Left cardiac atrium (tissue), 4 donors: ENCODE data around the gene SET. TPM values are rescaled to one million over a fixed set of nuclear protein-coding genes. Genes with fewer than 3 reads are reported as not detected.

ENCODE experiments used
- ATAC-seq, 2 donors: fragments of 200-7000 bp; cut with Tn5 transposase; one replicate each; pipeline ENCODE4 v1.9.1; 2020; ENCODE audit warnings: mild to moderate bottlenecking in 2 of 2, moderate library complexity in 2 of 2
- DNase-seq: peaks from one replicate; pipeline ENCODE4 v3.0.0-alpha.2; 2020
- intact Hi-C, 2 donors: fragments of 100-400 bp; cut with DNase I; formaldehyde crosslinking; loops; one replicate each; pipeline versions ENCODE4 v1.14.1 to v1.15.1; 2022 to 2023
- total RNA-seq, 2 donors: library from RNA; stranded (reverse); fragmentation: NEBNext Ultra II Directional; extraction: Animal tissue kit (Norgen Biotek cat#: 25700); gene quantifications; one replicate each; pipeline ENCODE4 v1.2.1, GENCODE V29; 2021
- donor health status: DM: no; HTN: yes; CAD: no.
- donor health status: DM: no; HTN: yes; CAD: no; lungs with severe emphysema.
- donor health status: DM: yes; HTN: yes; CAD: no.
- donor health status: Dilated cardiomyopathy.

The SET gene
- total RNA-seq, 2 donors from 2014 or later = 158 to 191 TPM

- intact Hi-C loops = no loop called here
- ATAC-seq = no peak
- DNase-seq = peak; percentile 18
Measured at GRCh38 chr9:128705051-128705965, 16.3 kb downstream of the SET start.

GRCh38 chr9:128706045-128706444, 17.0 kb downstream of the SET start:
- intact Hi-C loops = no loop called here
- no peak for ATAC-seq
- DNase-seq = peak; percentile 8

GRCh38 chr9:128706671-128707381, 17.8 kb downstream of the SET start:
- ATAC-seq (no peak), DNase-seq (peak; percentile 23)
- intact Hi-C loops = no loop called here

- no peak for ATAC-seq
- intact Hi-C loops = no loop called here
- DNase-seq = peak; percentile 1
Measured at GRCh38 chr9:128707446-128707845, 18.4 kb downstream of the SET start.

DNA sequence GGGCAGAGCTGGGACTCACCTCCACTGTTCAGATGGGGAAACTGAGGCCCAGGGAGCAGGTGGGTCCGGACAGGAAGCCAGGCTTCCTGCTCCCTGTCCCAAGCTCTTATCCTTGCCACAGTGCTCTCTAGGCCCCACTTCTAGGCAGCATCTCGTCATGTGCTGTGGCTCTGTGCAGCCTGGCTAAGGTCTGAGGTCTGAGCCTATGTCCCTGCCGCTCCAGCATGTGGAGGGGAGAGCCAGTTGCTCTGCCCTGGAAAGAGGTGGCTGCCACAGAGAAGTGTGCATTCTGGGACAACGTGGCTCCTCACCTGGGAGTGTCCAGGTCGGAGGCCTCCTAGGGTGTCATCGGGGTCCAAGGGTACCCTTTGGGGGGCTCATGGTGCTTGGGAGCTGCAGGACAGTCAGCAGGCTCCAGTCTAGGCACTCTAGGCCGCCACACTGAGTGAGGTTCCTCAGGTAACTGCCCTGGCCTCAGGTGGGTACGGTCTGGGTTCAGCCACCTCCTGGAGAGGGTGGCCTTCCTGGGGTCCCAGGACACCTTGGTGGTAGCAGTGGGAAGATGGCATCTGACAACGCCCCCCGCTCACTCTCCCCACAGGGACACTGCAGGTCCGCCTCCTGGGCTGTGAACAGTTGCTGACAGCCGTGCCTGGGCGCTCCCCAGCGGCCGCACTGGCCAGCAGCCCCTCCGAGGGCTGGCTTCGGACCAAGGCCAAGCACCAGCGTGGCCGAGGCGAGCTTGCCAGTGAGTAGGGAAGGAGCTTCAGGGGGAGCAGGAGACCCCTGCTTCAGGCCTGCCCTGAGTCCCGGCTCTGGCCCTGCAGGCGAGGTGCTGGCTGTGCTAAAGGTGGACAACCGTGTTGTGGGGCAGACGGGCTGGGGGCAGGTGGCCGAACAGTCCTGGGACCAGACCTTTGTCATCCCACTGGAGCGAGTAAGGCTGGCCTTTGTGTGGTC, 23.7 kb downstream of the SET start:
- DNase-seq (peak; percentile 3), ATAC-seq (peak in 1 of 2 donors; percentile 12)
- intact Hi-C loops = no loop called here

DNA sequence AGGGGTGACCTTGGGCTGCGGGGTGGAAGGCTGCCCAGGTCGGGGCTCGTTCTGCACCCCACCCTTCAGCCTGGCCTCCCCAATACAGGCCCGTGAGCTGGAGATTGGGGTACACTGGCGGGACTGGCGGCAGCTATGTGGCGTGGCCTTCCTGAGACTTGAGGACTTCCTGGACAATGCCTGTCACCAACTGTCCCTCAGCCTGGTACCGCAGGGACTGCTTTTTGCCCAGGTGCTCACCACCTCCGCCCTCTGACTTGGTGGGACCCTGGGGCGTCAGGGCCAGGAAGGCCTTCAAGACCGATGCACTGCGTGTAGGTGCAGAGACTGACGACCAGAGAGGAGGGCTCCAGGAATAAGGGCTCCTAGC, 24.4 kb downstream of the SET start:
- intact Hi-C loops = no loop called here
- DNase-seq = peak; percentile 10
- no peak for ATAC-seq

GRCh38 chr9:128713941-128714573, 25.0 kb downstream of the SET start:
- intact Hi-C loops = no loop called here
- DNase-seq (peak; percentile 12), ATAC-seq (no peak)

DNA sequence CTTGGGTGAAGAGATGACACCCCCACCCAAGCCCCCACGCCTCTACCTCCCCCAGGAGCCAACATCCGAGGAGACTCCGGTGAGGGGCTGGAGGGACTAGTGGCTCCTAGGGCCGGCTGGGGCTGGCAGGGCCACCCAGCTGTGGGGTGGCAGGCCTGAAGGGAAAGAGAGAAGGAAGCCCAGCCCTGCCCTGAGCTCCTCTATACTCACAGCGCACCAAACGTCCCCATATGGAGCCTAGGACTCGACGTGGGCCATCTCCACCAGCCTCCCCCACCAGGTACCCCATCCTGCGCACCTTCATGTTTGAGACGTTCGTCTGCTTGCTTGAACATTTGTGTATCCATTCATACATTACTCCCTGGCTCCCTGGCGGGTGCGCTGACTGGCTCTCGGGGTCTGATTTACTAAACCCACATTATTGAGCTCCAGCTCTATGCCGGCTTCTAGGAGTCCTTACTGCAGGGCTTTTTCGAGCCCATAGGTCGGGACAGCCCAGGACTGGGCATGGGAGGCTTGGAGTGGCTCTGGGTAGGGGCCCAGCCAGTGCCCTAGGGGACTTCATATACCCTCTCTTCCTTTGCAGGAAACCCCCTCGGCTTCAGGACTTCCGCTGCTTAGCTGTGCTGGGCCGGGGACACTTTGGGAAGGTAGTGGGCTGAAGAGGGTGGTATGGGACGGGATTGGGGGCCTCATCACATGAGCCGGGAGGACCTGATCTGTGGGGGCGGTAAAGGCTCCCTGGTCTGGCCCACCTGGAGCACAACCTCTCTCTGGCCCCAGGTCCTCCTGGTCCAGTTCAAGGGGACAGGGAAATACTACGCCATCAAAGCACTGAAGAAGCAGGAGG, 25.8 kb downstream of the SET start:
- ATAC-seq = no peak
- peak; percentile 12 for DNase-seq
- intact Hi-C loops = no loop called here

GRCh38 chr9:128715436-128715750, 26.4 kb downstream of the SET start:
- DNase-seq = peak; percentile 10
- no peak for ATAC-seq
- intact Hi-C loops = no loop called here

DNA sequence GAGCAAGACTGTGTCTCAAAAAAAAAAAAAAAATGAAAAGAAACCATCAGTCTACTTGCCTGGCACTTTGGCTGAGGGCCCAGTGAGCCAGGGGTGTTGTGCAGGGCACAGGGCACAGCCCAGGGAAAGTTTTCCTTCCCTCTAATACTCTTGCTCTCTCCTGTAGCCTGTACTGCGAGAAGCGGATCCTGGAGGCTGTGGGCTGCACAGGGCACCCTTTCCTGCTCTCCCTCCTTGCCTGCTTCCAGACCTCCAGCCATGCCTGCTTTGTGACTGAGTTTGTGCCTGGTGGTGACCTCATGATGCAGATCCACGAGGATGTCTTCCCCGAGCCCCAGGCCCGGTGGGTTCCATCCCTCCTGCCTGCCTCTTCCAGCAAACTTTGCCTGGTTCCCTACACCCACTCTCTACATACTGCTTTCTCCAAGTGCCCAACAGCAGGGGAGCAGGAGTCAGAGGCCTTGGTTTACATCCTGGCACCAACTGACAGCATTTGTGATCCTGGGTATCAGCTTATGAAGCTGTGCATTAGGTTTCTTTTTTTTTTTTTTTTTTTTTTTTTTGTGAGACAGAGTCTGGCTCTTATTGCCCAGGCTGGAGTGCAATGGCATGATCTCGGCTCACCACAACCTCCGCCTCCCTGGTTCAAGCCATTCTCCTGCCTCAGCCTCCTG, 27.7 kb downstream of the SET start:
- peak in 1 of 2 donors; percentile 58 for ATAC-seq
- DNase-seq = peak; percentile 11
- intact Hi-C loops = no loop called here

- no peak for DNase-seq
- intact Hi-C loops = no loop called here
- ATAC-seq = no peak
Measured at GRCh38 chr9:128718047-128718446, 29.0 kb downstream of the SET start.

DNA sequence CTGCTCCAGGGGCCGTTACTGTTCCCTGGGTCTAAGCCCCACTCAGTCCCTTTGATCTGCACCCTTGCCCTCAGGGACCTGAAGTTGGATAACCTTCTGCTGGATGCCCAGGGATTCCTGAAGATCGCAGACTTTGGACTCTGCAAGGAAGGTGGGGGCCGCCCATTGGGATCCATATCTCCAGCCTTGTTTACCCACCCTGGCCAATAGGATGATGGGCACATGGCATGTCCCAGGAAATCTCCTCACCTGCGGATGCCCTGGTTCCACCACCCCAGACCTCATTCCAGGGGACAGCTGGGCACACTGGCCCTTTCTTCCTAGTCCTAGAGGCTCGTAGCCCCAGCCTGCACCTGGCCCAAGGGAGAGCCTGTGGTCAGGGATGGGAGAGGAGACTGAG, 29.5 kb downstream of the SET start:
- intact Hi-C loops = no loop called here
- DNase-seq = no peak
- ATAC-seq = no peak

GRCh38 chr9:128719919-128720605, 31.0 kb downstream of the SET start:
- no peak for ATAC-seq
- intact Hi-C loops = no loop called here
- no peak for DNase-seq

DNA sequence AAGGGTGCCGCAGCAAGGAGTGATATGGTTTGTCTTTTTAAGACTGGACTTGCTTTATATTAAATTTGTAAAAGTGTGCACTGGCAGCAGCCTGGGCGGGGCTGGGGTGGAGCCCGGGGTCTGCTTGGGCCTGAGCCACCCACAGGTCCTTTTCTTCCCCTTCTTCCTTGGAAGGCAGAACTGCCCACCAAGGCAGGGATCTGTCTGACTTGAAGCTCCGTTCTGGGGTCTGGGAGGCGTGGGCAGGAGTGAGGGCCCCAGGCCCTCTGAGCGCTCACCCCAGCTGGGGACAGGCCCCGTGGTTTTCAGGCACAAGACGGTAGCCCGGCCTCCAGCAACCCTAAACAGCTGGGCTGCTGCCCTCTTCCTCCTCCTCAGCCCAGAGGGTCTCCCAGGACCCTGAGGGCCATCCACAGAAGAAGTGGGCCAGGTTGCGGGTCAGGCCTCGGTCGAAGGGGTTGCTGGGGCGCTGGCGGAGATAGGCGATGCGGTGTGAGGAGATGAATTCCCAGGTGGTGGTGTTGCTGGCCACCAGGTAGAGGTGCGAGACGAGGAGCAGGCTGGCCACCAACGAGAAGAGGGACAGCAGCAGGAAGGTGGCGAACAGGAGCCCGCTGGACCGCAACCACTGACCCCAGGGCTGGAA, 31.9 kb downstream of the SET start:
- ATAC-seq = no peak
- DNase-seq = no peak
- intact Hi-C loops = no loop called here

GRCh38 chr9:128721487-128722010, 32.5 kb downstream of the SET start:
- DNase-seq (no peak), ATAC-seq (no peak)
- intact Hi-C loops = no loop called here
